IPS-18a (cell line): ENCODE measurements around the gene SLC4A1.

Source experiments
- H3K27ac ChIP-seq: one replicate; pipeline ENCODE4 v1.5.1; 2013; ENCODE audit warnings: low read length
- H3K27me3 ChIP-seq: one replicate; pipeline ENCODE4 v1.6.1; 2013; ENCODE audit warnings: mild to moderate bottlenecking, low read length; ENCODE audit not compliant: control insufficient read depth, insufficient read depth
- H3K36me3 ChIP-seq: one replicate; pipeline ENCODE4 v1.6.1; 2013; ENCODE audit warnings: low read depth, low read length; ENCODE audit not compliant: control insufficient read depth
- H3K4me1 ChIP-seq: one replicate; pipeline ENCODE4 v1.6.1; 2013; ENCODE audit warnings: low read depth, low read length; ENCODE audit not compliant: control insufficient read depth
- H3K4me3 ChIP-seq: one replicate; pipeline ENCODE4 v1.5.1; 2013; ENCODE audit warnings: low read length
- H3K9ac ChIP-seq: one replicate; pipeline ENCODE4 v1.6.1; 2013; ENCODE audit warnings: mild to moderate bottlenecking, low read length, moderate library complexity
- H3K9me3 ChIP-seq: one replicate; pipeline ENCODE4 v1.6.1; 2013; ENCODE audit warnings: low read depth, low read length; ENCODE audit not compliant: control insufficient read depth

Gene SLC4A1

GRCh38 chr17:44281570-44281969 lies 13.6 kb upstream of the SLC4A1 start:
- H3K4me1 ChIP-seq: peaks cover 9% of the 10 kb centered on the region
- no peaks in the 10 kb centered on the region for H3K9me3 ChIP-seq
- no peaks in the 10 kb centered on the region for H3K27me3 ChIP-seq

DNA sequence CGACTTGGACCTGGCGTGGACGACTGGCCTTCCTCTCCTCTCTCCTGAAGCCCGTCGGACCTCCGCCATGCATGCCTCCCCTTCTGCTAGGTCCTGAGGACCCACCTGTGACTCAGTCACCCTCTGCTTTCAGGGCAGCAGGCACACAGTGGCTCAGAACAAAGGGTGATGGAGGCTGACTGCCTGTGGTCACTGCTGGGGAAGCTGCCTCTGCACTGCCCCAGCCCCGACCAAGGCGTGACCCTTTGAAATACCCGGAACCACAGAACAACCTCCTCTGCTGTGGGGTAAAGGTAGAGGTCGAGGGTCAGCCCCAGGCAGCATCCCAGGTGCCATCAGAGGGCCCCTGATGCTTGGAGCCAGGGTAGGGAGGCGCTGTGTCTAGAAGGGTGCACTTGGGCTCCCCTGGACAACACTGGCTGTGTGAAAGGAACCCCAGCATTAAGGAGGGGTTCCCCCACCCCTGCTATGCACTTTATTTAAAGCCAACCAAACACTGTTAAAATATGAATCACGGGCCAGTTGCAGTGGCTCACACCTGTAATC lies 12.5 kb upstream of the SLC4A1 start:
- Histone ChIP-seq H3K4me3 (no peak overlapping the region), H3K4me1 (peaks cover 9% of the 10 kb centered on the region), H3K27me3 (no peaks in the 10 kb centered on the region), H3K9me3 (no peaks in the 10 kb centered on the region), H3K36me3 (no peaks in the 10 kb centered on the region), H3K27ac (no peak overlapping the region), H3K9ac (no peak overlapping the region)

More at GRCh38 chr17:44281570-44281969, 13.6 kb upstream of the SLC4A1 start:
- H3K4me3 ChIP-seq: no peak overlapping the region
- no peaks in the 10 kb centered on the region for H3K36me3 ChIP-seq
- no peak overlapping the region for H3K9ac ChIP-seq
- no peak overlapping the region for H3K27ac ChIP-seq

GRCh38 chr17:44279666-44280391 lies 11.9 kb upstream of the SLC4A1 start:
- H3K9ac ChIP-seq: no peak overlapping the region
- H3K4me1 ChIP-seq: peaks cover 9% of the 10 kb centered on the region
- H3K27me3 ChIP-seq: no peaks in the 10 kb centered on the region
- H3K9me3 ChIP-seq: no peaks in the 10 kb centered on the region
- no peak overlapping the region for H3K27ac ChIP-seq
- no peak overlapping the region for H3K4me3 ChIP-seq
- no peaks in the 10 kb centered on the region for H3K36me3 ChIP-seq

DNA sequence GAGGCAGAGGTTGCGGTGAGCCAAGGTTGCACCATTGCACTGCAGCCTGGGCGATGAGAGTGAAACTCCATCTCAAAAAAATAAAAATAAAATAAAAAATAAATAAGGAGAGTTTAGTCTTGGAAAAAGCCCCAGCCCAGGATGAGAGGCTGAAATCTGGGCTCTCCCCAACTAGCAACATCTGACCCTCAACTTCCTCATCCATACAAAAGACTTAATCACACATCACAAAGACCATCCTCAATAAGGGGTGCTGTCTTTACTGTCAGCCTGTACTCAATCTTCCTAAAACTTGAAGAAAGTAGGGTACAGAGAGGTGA lies 11.4 kb upstream of the SLC4A1 start:
- H3K9ac ChIP-seq: no peak overlapping the region
- H3K36me3 ChIP-seq: no peaks in the 10 kb centered on the region
- H3K4me3 ChIP-seq: no peak overlapping the region
- no peaks in the 10 kb centered on the region for H3K27me3 ChIP-seq
- no peak overlapping the region for H3K27ac ChIP-seq
- H3K4me1 ChIP-seq: peaks cover 9% of the 10 kb centered on the region
- no peaks in the 10 kb centered on the region for H3K9me3 ChIP-seq

GRCh38 chr17:44277976-44278375 lies 10.0 kb upstream of the SLC4A1 start:
- peaks cover 9% of the 10 kb centered on the region for H3K4me1 ChIP-seq

GRCh38 chr17:44273607-44274006 lies 5.7 kb upstream of the SLC4A1 start:
- H3K36me3 ChIP-seq: no peaks in the 10 kb centered on the region
- H3K4me3 ChIP-seq: no peak overlapping the region
- H3K9ac ChIP-seq: no peak overlapping the region
- no peaks in the 10 kb centered on the region for H3K9me3 ChIP-seq
- no peak overlapping the region for H3K27ac ChIP-seq
- H3K4me1 ChIP-seq: no peaks in the 10 kb centered on the region
- no peaks in the 10 kb centered on the region for H3K27me3 ChIP-seq

More at GRCh38 chr17:44277976-44278375, 10.0 kb upstream of the SLC4A1 start:
- H3K4me3 ChIP-seq: no peak overlapping the region
- H3K27ac ChIP-seq: no peak overlapping the region
- no peak overlapping the region for H3K9ac ChIP-seq
- no peaks in the 10 kb centered on the region for H3K36me3 ChIP-seq
- no peaks in the 10 kb centered on the region for H3K27me3 ChIP-seq
- H3K9me3 ChIP-seq: no peaks in the 10 kb centered on the region

GRCh38 chr17:44272954-44273353 lies 5.0 kb upstream of the SLC4A1 start:
- Histone ChIP-seq H3K27me3 (no peaks in the 10 kb centered on the region), H3K4me1 (no peaks in the 10 kb centered on the region), H3K9ac (no peak overlapping the region), H3K36me3 (no peaks in the 10 kb centered on the region), H3K27ac (no peak overlapping the region), H3K9me3 (no peaks in the 10 kb centered on the region), H3K4me3 (no peak overlapping the region)

DNA sequence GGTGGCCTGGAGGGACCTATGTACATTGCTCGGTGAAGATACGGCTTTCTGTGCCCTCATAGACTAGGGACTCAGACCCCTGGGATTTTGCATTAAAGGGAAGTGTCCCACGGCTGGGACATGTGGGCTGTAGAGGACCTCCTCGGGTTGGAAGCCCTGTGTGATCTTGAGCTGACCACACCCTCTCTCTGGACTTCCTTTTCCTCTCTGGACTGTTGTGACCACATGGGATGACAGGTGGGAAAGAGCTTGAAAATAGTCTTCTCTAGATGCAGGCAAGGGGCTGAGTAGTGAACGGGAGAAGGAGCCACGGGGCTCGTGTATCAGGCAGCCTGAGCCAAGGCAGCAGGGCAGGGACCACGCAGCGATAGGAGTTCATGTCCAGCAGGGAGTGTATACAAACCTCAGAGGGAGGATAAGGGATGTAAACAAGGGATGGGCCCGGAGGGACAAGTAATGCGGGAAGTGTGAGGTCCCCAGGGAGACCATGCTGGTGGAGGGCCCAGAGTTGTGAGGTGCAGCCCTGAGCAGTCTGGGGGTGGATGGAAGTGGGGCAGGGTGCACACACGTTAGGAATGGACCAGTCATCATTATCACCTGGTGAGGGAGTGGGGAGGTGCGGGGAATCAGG lies 4.5 kb upstream of the SLC4A1 start:
- H3K4me1 ChIP-seq: no peaks in the 10 kb centered on the region
- no peak overlapping the region for H3K27ac ChIP-seq
- H3K4me3 ChIP-seq: no peak overlapping the region
- H3K9me3 ChIP-seq: no peaks in the 10 kb centered on the region
- no peak overlapping the region for H3K9ac ChIP-seq
- H3K36me3 ChIP-seq: no peaks in the 10 kb centered on the region
- H3K27me3 ChIP-seq: no peaks in the 10 kb centered on the region

- Histone ChIP-seq H3K9me3 (no peaks in the 10 kb centered on the region), H3K27me3 (no peaks in the 10 kb centered on the region), H3K27ac (no peak overlapping the region), H3K36me3 (no peaks in the 10 kb centered on the region), H3K4me1 (no peaks in the 10 kb centered on the region), H3K4me3 (no peak overlapping the region), H3K9ac (no peak overlapping the region)
These were observed 1.8 kb upstream of the SLC4A1 start for GRCh38 chr17:44269535-44270240.

DNA sequence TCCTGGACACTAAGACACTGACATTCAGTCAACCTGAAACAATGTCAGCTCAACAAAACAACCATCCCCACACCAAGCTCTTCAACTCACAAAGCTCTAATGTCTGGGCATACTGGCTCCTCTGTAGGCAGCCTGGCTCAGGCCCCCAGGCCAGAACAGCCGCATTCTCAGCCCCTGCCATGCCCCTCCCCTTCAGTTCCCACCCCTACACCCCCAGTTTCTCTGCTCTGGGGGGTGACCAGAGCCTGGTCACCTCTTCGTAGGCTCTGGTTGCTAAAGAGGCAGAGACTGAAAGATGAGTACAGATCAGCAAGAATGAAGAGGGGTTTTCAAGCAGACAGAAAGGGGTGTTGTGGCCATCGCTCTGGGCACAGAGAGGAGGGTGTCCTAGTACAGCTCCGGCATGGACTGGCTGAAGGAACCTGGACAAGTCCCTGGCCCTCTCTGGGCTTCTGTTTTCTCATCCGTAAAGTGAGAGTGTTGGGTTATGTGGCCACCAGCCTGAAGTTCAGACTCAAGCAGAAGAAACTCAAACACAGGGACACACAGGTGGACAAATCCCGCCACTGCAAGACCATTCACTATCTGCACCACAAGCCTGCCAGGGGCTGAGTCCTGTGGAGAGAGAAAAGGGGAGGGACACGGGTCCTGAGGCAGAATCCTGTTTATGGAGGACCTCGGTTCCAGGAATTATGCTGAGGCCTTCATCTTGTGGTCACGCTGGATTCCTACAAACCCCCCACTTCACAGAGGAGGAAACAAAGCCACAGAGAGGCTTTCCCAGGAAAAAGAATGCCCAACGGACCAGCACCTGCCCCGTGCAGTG lies 987 bp upstream of the SLC4A1 start:
- Histone ChIP-seq H3K9ac (no peak overlapping the region), H3K36me3 (no peaks in the 10 kb centered on the region), H3K4me3 (no peak overlapping the region), H3K27ac (no peak overlapping the region), H3K27me3 (no peaks in the 10 kb centered on the region), H3K9me3 (no peaks in the 10 kb centered on the region), H3K4me1 (no peaks in the 10 kb centered on the region)

DNA sequence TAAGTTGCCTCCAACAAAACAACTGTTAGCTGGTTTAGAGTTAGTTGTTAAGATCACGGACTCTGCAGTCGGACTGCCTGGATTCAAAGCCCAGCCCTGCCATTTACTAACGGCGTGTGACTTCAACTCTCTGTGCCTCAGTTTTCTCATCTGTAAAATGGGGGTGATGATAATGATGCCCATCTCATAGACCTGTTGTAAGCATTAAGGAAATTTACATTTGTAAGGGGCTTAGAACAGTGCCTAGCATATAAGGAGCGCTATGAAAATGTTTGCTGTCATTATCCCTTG lies 825 bp downstream of the SLC4A1 start:
- H3K27me3 ChIP-seq: no peaks in the 10 kb centered on the region
- no peak overlapping the region for H3K27ac ChIP-seq
- H3K4me3 ChIP-seq: no peak overlapping the region
- H3K9me3 ChIP-seq: no peaks in the 10 kb centered on the region
- H3K36me3 ChIP-seq: no peaks in the 10 kb centered on the region
- H3K4me1 ChIP-seq: no peaks in the 10 kb centered on the region
- H3K9ac ChIP-seq: no peak overlapping the region
